Skeletal muscle satellite cell (primary cell): Measurements from ENCODE around the gene PAX4.
"Not testable (repeated sequence)": the region's sequence is repeated elsewhere in the genome, so short reads cannot be mapped to it uniquely, and the experiment has no call there.

Experiments used
- H3K27me3 ChIP-seq: 2 replicates; pipeline ENCODE4 v1.7.0; 2013; ENCODE audit warnings: low read length; ENCODE audit not compliant: control insufficient read depth, insufficient read depth
- H3K36me3 ChIP-seq: 2 replicates; pipeline ENCODE4 v1.7.0; 2013; ENCODE audit warnings: mild to moderate bottlenecking, control low read depth, low read length; ENCODE audit not compliant: insufficient read depth
- H3K4me1 ChIP-seq: 2 replicates; pipeline ENCODE4 v1.7.0; 2013; ENCODE audit warnings: low read length; ENCODE audit not compliant: control insufficient read depth, insufficient read depth
- H3K4me2 ChIP-seq: 2 replicates; pipeline ENCODE4 v1.7.0; 2013; ENCODE audit warnings: mild to moderate bottlenecking, low read length
- H3K4me3 ChIP-seq: 2 replicates; pipeline ENCODE4 v1.7.0; 2013; ENCODE audit warnings: low read length
- H3K9ac ChIP-seq: 2 replicates; pipeline ENCODE4 v1.7.0; 2013; ENCODE audit warnings: mild to moderate bottlenecking, low read depth, low read length, moderate library complexity
- H3K9me3 ChIP-seq: replicated peaks from 2 replicates; pipeline ENCODE4 v1.7.0; 2013; ENCODE audit warnings: mild to moderate bottlenecking, control low read depth, low read length

PAX4 gene

GRCh38 chr7:127580612-127581011 is 37.3 kb downstream of the PAX4 start:
- Histone ChIP-seq H3K9ac (no peak overlapping the region), H3K36me3 (peaks cover 43% of the 10 kb centered on the region), H3K4me2 (no peak overlapping the region), H3K4me1 (peaks cover 27% of the 10 kb centered on the region), H3K27me3 (no peaks in the 10 kb centered on the region), H3K4me3 (no peak overlapping the region), H3K9me3 (no peaks in the 10 kb centered on the region)

GRCh38 chr7:127578711-127579275 is 39.1 kb downstream of the PAX4 start:
- Histone ChIP-seq H3K36me3 (peaks cover 43% of the 10 kb centered on the region), H3K9ac (no peak overlapping the region), H3K4me2 (no peak overlapping the region), H3K9me3 (no peaks in the 10 kb centered on the region), H3K4me1 (peaks cover 16% of the 10 kb centered on the region), H3K27me3 (no peaks in the 10 kb centered on the region), H3K4me3 (no peak overlapping the region)

GRCh38 chr7:127578036-127578684 is 39.8 kb downstream of the PAX4 start:
- H3K9ac ChIP-seq: no peak overlapping the region
- H3K4me3 ChIP-seq: no peak overlapping the region
- no peak overlapping the region for H3K4me2 ChIP-seq
- peaks cover 11% of the 10 kb centered on the region for H3K4me1 ChIP-seq
- no peaks in the 10 kb centered on the region for H3K27me3 ChIP-seq
- peaks cover 42% of the 10 kb centered on the region for H3K36me3 ChIP-seq
- no peaks in the 10 kb centered on the region for H3K9me3 ChIP-seq

GRCh38 chr7:127571741-127572505 is 46.0 kb downstream of the PAX4 start:
- no peaks in the 10 kb centered on the region for H3K27me3 ChIP-seq
- H3K9me3 ChIP-seq: no peaks in the 10 kb centered on the region
- no peak overlapping the region for H3K9ac ChIP-seq
- no peak overlapping the region for H3K4me2 ChIP-seq
- H3K36me3 ChIP-seq: no peaks in the 10 kb centered on the region
- no peaks in the 10 kb centered on the region for H3K4me1 ChIP-seq
- H3K4me3 ChIP-seq: no peak overlapping the region

- H3K4me2 ChIP-seq, H3K4me3 ChIP-seq, H3K27me3 ChIP-seq, H3K9ac ChIP-seq, H3K9me3 ChIP-seq, H3K36me3 ChIP-seq, H3K4me1 ChIP-seq: not testable (repeated sequence)
Observed at GRCh38 chr7:127568034-127568433, 49.9 kb downstream of the PAX4 start.

- Histone ChIP-seq H3K4me2 (no peak overlapping the region), H3K4me1 (no peaks in the 10 kb centered on the region)
Observed at GRCh38 chr7:127566242-127566641, 51.7 kb downstream of the PAX4 start.

More at GRCh38 chr7:127566242-127566641, 51.7 kb downstream of the PAX4 start:
- Histone ChIP-seq H3K4me3 (no peak overlapping the region), H3K9me3 (no peaks in the 10 kb centered on the region), H3K9ac (no peak overlapping the region), H3K27me3 (no peaks in the 10 kb centered on the region), H3K36me3 (no peaks in the 10 kb centered on the region)
